Activated naive CD4-positive, alpha-beta T cell treated with Interleukin-2 at 50 U/mL for 16 hours (primary cell): ENCODE results near the gene ATP1A3.
"Not testable (repeated sequence)": the region's sequence is repeated elsewhere in the genome, so short reads cannot be mapped to it uniquely, and the experiment has no call there.

Experiments used
- DNase-seq: peaks from one replicate; pipeline ENCODE4 v3.0.0-alpha.2; 2020

Gene ATP1A3

GRCh38 chr19:42010245-42011126 lies 16.5 kb upstream of the ATP1A3 start:
- no peak for DNase-seq

GRCh38 chr19:42006569-42006968 lies 12.5 kb upstream of the ATP1A3 start:
- no peak for DNase-seq

GRCh38 chr19:42005504-42005903 lies 11.5 kb upstream of the ATP1A3 start:
- no peak for DNase-seq

- no peak for DNase-seq
Measured at GRCh38 chr19:42003506-42004294, 9.7 kb upstream of the ATP1A3 start.

GRCh38 chr19:41999878-42000208 lies 5.8 kb upstream of the ATP1A3 start:
- no peak for DNase-seq

GRCh38 chr19:41999071-41999877 lies 5.2 kb upstream of the ATP1A3 start:
- peak; percentile 4 for DNase-seq

GRCh38 chr19:41998246-41999020 lies 4.4 kb upstream of the ATP1A3 start:
- DNase-seq = peak; percentile 35

- no peak for DNase-seq
Measured at GRCh38 chr19:41997851-41998229, 3.8 kb upstream of the ATP1A3 start.

- DNase-seq = peak; percentile 43
Measured at GRCh38 chr19:41997121-41997850, 3.3 kb upstream of the ATP1A3 start.

- no peak for DNase-seq
Measured at GRCh38 chr19:41995959-41996797, 2.1 kb upstream of the ATP1A3 start.

GRCh38 chr19:41994994-41995958 lies 1.2 kb upstream of the ATP1A3 start:
- no peak for DNase-seq

GRCh38 chr19:41994521-41994971 lies 516 bp upstream of the ATP1A3 start:
- no peak for DNase-seq

- not testable (repeated sequence) for DNase-seq
Measured at GRCh38 chr19:41991925-41992569, 2.0 kb downstream of the ATP1A3 start.

GRCh38 chr19:41991025-41991424 lies 3.0 kb downstream of the ATP1A3 start:
- no peak for DNase-seq

GRCh38 chr19:41990615-41991014 lies 3.4 kb downstream of the ATP1A3 start:
- no peak for DNase-seq

- no peak for DNase-seq
Measured at GRCh38 chr19:41990028-41990427, 4.0 kb downstream of the ATP1A3 start.

- DNase-seq = no peak
Measured at GRCh38 chr19:41988947-41989346, 5.1 kb downstream of the ATP1A3 start.

GRCh38 chr19:41987141-41987860 lies 6.7 kb downstream of the ATP1A3 start:
- DNase-seq = no peak
